ENCODE results near the gene PIGU.
"Not testable (repeated sequence)": the region's sequence is repeated elsewhere in the genome, so short reads cannot be mapped to it uniquely, and the experiment has no call there.

Gene PIGU, protein sequence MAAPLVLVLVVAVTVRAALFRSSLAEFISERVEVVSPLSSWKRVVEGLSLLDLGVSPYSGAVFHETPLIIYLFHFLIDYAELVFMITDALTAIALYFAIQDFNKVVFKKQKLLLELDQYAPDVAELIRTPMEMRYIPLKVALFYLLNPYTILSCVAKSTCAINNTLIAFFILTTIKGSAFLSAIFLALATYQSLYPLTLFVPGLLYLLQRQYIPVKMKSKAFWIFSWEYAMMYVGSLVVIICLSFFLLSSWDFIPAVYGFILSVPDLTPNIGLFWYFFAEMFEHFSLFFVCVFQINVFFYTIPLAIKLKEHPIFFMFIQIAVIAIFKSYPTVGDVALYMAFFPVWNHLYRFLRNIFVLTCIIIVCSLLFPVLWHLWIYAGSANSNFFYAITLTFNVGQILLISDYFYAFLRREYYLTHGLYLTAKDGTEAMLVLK

DNA sequence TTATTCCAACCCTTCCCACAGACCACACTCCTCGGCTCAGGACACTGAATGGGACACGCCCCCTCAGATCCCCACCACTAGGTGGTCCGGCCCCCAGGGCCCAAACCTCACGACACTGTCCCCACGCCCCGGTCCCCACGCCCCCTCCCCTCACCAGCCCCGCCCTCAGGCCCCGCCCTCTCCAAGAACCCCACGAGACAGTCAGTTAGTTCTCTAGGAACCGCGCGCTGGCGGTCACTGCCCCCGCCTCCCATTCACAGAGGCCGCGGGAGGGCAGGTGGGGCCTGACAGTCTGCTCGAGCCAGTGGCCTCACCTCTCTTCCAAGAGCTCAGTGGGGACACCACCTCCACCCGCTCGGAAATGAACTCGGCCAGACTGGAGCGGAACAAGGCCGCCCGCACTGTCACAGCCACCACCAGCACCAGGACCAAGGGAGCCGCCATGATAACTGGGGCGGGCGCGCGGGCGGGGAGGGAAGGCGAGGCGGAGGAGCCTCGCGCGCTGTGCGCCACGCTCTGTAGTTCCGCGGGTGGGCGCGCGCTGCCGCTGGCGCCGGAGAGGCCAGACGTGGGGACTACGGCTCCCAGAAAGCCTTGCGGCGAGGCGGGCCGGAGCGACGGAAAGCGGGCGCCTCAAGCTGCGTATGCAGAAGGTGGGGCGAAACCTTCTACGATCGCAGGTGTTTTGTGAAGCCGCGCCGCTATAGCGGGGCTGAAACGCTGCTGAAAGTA lies at the start of gene PIGU:
TSS of gene PIGU (minus strand) at position 451 of the 732 bp plus-strand sequence. CDS start at position 444, 7 bp downstream.
- DNase-seq, result peak; percentile 95 to 99 (median 99)

DNA sequence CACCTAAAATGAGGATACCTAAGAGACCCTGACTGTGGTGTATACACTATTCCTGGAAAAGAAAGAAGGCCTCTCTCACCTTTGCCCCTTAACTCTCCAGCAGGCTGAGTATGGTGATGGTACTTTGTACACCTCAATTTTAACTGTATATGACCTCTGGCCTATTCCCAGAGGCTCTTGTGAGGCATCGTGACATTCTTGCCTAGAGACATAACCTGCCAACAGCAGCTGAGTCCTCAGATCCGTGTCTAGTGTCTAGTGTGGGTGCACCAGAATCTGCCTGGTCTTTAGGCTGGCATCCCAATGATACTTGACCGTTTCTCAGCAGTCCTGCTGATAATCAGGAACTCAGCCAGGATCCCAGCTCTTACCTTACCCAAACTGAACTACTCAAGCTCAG lies 47.3 kb upstream of the PIGU start:
- DNase-seq, result no peak

DNA sequence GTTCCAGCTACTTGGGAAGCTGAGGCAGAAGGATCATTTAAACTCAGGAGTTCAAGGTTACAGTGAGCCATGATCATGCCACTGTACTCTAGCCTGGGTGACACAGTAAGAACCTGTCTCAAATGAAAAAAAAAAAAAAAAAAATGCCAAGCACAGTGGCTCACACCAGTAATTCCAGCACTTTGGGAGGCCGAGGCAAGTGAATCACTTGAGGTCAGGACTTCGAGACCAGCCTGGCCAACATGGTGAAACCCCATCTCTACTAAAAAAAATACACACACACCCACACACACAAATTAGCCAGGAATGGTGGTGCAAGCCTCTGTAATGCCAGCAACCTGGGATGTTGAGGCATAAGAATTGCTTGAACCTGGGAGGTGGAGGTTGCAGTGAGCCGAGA lies 45.7 kb upstream of the PIGU start:
- not testable (repeated sequence) for DNase-seq

DNA sequence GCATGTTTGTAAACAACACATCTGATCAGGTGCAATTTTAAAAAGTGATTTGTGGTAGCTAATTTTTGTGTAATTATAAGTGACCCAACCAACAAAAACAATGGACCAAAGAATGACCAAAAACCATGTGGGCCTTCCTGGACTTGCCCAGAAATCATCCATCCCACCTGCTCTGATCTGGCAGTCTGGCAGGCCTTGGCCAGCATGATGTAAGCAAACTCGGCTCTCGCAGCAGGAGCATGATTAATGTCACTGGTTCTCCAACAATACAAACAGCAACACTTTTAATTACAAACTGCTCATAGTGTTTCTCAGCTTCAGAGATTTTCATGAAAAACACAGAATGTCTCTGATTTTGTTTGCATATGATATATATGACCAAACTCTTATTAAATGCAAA lies 43.4 kb upstream of the PIGU start:
- no peak for DNase-seq

DNA sequence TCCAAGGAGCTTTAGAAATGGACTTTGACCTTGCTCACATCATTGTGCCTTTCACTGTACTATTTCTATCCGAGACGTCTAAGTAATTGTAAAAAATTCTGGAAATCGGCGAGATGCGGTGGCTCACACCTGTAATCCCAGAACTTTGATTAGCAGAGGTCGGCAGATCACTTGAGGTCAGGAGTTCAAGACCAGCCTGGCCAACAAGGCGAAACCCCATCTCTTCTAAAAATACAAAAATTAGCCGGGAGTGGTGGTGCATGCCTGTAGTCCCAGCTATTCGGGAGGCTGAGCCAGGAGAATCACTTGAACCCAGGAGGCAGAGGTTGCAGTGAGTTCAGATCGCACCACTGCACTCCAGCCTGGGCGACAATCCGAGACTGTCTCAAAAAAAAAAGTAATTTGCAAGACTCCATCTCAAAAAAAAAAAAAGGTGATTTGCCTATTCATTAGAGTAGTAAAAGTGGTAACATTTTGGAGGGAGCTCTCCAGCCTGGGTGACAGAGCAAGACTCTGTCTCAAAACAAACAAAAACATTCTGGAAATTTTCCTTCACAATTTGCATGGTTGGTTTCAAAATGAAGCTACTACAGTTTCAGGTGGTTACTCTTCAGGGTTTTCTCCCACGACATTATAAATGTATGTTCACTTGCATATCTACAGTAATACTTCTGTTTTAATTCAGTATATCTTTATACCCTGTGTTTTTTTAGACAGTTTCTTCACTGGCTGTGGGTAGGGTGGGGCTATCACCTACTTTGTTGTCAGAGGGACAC lies 42.5 kb upstream of the PIGU start:
- DNase-seq, result not testable (repeated sequence)

DNA sequence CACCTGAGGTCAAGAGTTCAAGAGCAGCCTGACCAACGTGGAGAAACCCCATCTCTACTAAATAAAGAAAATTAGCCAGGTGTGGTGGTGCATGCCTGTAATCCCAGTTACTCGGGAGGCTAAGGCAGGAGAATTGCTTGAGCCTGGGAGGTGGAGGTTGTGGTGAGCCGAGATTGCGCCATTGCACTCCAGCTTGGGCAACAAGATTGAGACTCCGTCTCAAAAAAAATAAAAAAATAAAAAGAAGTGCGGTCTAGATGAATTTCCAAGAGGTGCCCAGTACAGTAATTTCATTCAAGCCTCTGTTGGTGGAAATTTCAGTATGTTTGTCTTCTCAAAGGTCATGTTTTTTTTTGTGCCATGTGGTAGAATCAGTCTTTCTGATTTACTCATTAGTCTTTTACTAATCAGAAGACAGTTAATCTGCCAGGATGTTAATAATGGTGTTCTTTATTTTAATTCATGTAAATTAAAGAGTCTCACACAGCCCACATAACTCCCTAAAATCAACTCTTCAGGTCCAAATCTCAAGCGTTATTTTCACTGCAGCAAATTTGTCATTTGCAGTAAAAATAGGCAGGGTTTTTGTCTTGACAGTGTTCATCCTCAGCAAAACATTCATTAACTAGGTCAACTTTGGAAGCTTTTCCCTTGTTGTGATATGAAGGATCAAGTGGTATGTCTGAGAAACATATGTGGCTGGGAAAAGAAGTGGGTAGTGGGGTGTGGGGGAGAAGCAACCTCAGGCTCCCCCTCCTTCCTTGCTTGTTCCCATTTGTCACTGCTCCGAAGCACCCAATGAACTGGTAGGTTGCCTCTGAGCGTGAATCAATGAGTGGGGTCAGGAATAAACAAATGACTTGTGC lies 40.6 kb upstream of the PIGU start:
- no peak for DNase-seq

DNA sequence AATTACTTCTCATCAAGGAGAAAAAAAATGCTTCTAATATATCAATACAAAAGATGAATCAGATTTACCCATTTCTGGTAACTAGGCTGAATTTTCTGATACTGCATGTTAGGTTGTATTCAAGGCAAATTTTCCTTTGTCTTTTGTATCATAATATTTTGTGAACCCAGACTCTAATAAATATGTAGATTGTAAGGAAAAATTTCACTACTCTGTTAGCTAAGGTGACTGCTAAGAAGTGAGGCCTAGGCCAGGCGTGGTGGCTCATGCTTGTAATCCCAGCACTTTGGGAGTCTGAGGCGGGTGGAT lies 40.0 kb upstream of the PIGU start:
- no peak for DNase-seq

DNA sequence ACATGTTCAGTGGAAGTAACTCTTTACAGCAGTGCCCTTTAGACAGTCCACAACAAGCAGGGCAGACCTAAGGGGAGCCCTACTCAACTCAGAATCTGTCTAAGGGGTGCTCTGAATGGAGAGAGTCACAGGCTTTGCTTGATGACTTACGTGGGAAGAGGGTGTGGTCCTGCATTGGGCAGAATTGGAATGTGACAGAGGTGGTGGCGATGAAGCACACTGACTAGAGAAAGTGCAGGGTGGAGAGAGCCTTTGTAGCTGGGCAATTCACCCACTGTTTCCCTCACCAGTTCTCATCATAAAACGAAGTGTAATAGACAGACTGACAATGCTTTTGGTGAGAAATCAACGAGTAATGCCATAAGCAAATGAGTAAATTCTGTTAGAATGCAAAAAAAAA lies 38.5 kb upstream of the PIGU start:
- DNase-seq, result peak in 1 of 3 donors; percentile 4

DNA sequence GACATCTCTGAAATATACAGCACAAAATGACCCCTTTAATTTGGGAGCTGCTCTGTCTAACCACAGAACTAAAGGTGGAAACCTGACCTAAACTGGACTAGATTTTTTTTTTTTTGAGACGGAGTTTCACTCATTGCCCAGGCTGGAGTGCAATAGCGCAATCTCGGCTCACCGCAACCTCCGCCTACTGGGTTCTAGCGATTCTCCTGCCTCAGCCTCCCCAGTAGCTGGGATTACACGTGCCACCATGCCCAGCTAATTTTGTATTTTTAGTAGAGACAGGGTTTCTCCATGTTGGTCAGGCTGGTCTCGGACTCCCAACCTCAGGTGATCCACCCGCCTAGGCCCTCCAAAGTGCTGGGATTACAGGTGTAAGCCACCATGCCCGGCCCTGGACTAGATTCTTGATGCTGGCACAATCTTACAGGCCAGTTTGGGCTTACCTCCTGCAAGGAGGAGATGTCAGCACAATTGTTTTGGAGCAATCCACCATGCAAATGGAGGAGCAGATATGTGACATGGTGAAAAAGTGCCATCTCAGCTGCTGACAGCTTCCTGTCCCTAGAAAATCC lies 37.1 kb upstream of the PIGU start:
- not testable (repeated sequence) for DNase-seq

DNA sequence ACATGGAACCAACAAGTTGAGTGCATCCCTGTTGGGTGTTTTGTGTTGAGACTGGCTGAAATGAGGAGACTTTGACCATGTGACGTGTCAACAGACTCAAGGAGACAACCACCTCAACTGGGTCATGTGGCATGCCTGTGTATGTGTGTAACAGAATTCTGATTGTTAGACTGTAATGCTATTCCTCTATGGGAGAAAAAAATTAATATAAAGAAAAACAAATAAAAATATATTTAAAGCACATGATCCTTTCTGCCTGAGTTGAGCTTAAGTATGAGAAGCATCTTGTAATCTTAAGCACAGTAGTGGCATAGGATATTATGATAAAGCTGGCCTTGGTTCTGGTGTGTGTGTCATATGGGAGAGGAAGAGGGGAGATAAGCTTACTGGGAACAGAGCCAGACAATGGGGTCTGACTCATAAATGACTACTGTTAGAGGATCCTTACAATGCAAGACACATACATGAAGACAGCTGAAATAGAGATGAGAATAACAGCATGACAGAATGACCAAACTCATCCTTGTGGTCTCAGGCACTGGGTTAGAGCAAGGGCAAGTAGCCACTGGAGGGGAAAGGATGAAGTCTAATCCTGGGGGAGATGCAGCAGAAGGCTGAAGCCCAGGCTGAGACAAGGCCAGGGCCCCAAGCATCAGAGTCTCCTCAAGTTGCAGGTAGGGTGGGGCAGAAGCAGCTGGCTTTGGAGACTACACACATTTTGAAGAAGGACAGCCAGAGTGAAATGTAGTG lies 36.5 kb upstream of the PIGU start:
- DNase-seq, result peak; percentile 72 to 89 (median 78)

DNA sequence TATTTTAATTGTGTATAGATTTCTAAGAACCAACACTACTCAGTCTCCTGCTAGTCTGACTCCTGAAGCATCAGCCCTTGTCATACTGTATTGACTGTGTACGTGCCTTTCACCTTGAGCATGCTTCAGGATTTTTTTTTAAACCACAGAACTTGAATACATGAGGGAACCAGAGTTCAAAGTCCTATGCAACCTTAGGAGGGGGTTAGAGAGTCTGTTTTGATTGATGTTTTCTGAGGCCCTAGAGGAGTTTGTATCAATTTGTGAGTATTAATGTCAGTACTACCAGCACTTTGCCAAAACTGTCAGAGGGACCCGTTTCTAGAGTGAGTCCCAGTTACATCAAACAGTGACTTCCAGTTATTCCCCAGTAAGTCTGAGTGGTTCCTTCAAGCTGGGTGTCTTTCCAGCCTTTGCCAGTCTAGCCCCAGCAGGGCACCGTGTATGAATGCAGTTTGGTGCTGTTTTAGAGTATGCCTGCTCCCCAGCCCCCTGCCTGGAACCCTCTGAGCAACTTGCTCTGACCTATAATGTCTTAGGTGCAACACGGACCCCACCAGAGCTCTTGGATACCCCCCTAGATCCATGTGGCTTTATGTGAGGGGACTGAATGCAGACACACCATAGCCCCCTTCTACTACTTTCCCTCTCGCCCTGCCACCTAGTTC lies 35.8 kb upstream of the PIGU start:
- DNase-seq, result no peak

DNA sequence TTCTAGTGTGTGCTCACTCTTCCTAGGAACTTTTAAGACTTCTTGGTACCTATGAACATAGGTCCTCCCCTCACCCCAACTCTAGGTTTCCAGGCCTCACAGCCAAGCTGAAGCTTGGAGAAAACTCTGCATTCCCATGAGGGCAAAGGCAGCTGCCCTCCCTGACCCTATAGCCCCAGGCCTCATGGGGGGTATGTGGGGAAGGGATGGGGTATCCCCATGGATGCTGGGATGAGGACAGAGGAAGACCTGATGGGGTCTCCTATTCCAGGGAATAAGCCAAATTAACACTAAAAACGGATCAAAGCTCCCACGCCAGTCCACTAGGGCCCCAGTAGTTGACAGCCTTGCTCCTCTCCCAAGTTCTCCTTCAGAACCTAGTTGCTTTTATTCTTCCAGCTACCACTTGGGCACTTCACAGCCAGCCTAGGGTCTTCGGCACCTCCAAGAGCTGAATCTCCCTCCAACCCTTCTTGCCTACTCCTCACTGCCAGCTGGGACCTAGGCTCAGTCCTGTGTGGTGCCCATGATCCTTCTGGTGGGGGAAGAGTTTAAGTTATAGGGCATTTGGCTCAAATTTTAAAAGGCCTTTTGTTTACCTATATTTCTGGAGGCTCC lies 35.0 kb upstream of the PIGU start:
- DNase-seq, result no peak

DNA sequence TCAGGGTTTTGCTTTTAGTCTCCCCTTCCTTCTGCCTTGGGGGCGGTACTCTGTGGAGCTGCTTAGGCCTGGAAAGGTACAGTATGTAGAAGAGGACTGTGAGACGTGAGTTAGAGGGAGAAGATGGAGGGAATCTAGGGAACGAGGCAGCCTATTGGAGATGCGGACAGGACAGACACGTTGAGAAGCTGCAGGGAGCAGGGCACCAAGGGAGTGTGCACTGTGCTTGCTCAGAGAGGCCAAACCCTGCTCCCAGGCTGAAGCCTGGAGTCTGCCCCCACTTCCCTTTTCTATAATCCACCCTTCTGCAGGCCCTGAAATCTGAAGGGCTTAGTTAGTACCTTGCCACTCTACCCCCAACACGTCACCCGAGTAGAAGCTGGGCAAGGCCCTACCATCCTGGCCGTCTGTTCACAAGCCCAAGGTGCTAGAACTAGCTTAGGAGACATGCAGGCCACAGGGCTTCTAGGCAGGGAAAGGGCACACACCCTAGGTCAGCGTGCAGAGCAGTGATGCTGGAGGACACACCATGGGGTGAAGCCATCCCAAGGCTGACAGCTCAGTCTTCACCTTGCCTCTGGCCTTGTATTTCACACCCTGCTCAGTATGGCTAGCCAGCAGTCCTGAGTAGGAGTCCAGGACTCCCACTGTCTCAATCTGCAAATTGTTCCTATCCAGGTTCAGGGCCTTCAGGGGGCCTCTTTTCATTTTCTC lies 34.1 kb upstream of the PIGU start:
- DNase-seq, result peak in 1 of 3 donors; percentile 33

DNA sequence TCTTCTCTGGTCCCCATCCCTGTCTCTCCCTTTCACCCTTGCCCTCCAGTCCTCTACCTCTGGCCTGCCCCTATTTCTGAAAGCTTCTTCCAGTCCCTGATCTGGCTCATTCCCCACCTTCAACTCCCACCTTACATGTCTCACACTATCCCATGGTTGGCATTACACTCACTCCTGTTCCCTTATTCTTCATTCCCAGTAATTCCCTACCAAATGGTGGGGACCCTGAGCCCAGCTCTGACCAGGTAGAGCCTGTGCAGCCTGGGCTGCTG lies 33.6 kb upstream of the PIGU start:
- DNase-seq, result no peak

DNA sequence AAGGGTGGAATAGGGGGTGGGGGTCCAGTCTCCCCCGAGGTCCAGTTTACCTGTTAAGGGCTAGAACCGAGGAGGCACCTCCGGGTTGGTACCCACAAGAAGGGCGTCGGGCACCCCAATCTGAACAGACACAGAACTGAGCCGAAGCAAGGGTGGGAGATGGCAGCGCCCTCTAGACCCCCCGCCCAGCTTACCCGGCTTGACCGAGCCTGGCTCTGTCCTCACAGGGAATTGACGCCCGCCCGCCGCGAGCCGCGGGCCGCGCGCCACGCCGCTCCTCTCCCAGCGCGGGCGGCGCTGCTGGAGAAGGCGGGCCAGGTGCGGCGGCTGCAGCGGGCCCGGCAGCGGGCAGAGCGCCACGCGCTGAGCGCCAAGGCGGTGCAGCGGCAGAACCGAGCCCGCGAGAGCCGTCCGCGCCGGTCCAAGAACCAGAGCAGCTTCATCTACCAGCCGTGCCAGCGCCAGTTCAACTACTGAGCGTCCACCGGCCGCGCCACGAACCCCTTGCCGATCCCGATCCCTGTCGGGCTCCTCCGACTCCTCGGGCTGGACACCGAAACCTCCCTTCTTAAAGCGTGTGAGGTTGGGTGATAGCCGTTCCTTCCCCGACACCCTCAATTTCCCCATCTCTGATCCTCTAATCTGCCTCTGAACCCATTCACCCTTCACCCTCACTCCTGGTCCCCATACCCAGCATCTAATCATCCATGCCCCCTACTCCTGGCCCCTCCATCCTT lies 33.1 kb upstream of the PIGU start:
- peak in 2 of 3 donors; percentile 41 to 59 for DNase-seq

DNA sequence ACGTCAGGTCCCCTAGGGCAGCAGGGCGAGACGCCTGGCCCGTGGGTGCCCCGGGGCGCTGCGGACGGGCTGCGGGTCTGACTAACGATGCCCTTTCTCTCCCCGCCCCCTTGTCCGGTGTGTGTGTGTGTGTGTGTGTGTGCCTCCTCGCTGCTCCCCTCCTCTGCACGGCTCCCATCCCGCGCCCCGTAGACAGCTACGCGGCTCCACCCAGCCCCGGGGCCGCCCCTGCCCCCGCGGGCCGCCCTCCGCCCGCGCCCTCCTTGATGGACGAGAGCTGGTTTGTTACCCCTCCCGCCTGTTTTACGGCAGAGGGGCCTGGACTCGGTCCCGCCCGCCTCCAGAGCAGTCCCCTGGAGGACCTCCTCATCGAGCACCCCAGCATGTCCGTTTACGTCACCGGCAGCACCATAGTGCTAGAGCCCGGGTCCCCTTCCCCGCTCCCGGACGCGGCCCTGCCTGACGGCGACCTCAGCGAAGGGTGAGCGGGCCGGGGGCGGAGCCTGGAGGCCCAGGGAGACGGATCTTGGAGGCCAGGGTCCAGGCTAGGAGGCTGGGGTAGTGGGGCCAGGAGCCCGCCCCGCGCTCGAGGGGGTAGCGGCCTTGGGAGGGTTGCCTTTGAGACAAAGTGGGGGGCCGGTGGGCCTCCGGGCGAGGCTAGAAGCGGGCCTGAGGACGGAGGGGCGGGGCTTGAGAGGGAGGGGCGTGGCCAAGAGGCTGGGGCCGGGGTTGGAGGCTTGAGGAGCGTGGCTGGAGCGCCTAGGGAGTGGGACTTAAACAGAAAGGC lies 32.3 kb upstream of the PIGU start:
- DNase-seq, result peak; percentile 76 to 86 (median 80)

DNA sequence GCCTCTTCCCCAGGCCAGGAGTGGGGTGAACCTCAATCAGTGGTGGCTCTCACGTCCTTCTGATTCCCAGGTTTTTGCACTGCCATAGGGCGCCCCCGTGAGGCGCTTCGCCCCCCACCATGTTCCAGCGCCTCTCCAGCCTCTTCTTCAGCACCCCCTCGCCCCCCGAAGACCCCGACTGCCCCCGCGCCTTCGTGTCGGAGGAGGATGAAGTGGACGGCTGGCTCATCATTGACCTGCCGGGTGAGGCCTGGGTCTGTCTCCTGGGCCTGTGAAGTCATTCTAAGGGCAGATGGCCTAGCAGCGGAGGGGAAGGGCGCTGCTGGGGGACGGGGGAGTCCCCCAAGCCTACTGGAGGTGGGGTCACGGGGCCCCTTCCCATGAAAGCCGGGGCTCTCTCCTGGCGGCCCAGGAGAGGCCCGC lies 31.7 kb upstream of the PIGU start:
- DNase-seq, result peak in 2 of 3 donors; percentile 44 to 57
